Natural killer cell (primary cell): Measurements from ENCODE around the gene RNASET2. TPM values are rescaled to one million over a fixed set of nuclear protein-coding genes. Genes with fewer than 3 reads are reported as not detected.
A peak's percentile ranks its signal among the peaks of the same experiment; 100 is the strongest.

Source experiments
- ATAC-seq, 3 donors: fragments of 150-1000 bp in 2 of 3; fragments of 200-7000 bp in 1 of 3; cut with Tn5 transposase; 1 replicate in 1 of 3; 2 replicates in 2 of 3; pipeline ENCODE4 v1.10.0; 2021; ENCODE audit warnings: mild to moderate bottlenecking in 2 of 3, moderate library complexity in 2 of 3
- DNase-seq, 2 donors: peaks; one replicate each; pipeline versions ENCODE4 v3.0.0 to v3.0.0-alpha.2; 2013 to 2021; ENCODE audit warnings: mixed read lengths in 1 of 2
- H3K27ac ChIP-seq: one replicate; pipeline ENCODE4 v1.5.1; 2013; ENCODE audit warnings: mild to moderate bottlenecking, low read length
- H3K27me3 ChIP-seq: one replicate; pipeline ENCODE4 v1.6.1; 2013; ENCODE audit warnings: low read length; ENCODE audit not compliant: control insufficient read depth, insufficient read depth
- H3K36me3 ChIP-seq: one replicate; pipeline ENCODE4 v1.6.1; 2013; ENCODE audit warnings: low read length; ENCODE audit not compliant: control insufficient read depth, insufficient read depth
- H3K4me1 ChIP-seq: one replicate; pipeline ENCODE4 v1.6.1; 2013; ENCODE audit warnings: low read length; ENCODE audit not compliant: control insufficient read depth, insufficient read depth
- H3K4me3 ChIP-seq: one replicate; pipeline ENCODE4 v1.5.1; 2013; ENCODE audit warnings: low read length
- H3K9me3 ChIP-seq: one replicate; pipeline ENCODE4 v1.6.1; 2013; ENCODE audit warnings: low read length; ENCODE audit not compliant: control insufficient read depth, insufficient read depth
- H3K27ac Mint-ChIP-seq, 2 donors: one replicate each; pipeline ENCODE4 v1.8.0; 2022; ENCODE audit warnings: mild to moderate bottlenecking in 2 of 2, mixed read lengths in 2 of 2, moderate library complexity in 1 of 2
- H3K27me3 Mint-ChIP-seq, 2 donors: one replicate each; pipeline ENCODE4 v1.8.0; 2022; ENCODE audit warnings: low read depth in 2 of 2, mixed read lengths in 2 of 2
- H3K36me3 Mint-ChIP-seq: one replicate; pipeline ENCODE4 v1.8.0; 2022; ENCODE audit warnings: mixed read lengths
- H3K4me1 Mint-ChIP-seq, 2 donors: one replicate each; pipeline ENCODE4 v1.8.0; 2022; ENCODE audit warnings: mixed read lengths in 2 of 2
- H3K4me3 Mint-ChIP-seq: one replicate; pipeline ENCODE4 v1.8.0; 2022; ENCODE audit warnings: mild to moderate bottlenecking, moderate library complexity, mixed read lengths
- H3K9me3 Mint-ChIP-seq, 2 donors: one replicate each; pipeline ENCODE4 v1.8.0; 2022; ENCODE audit warnings: mixed read lengths in 2 of 2
- WGBS: methylation state at CpG from one replicate; pipeline ENCODE4 v1.1.7; 2013; ENCODE audit warnings: missing lambda C conversion rate; ENCODE audit not compliant: insufficient coverage; 5-methylcytosine and 5-hydroxymethylcytosine counted together
- intact Hi-C: fragments of 100-400 bp; cut with micrococcal nuclease; formaldehyde crosslinking; loops from one replicate; pipeline ENCODE4 v1.14.2; 2022
- total RNA-seq, 4 donors: library from RNA; stranded (reverse); fragments of 120-200 nt in 1 of 4; gene quantifications; one replicate each; pipeline versions ENCODE4 v1.2.3 to v1.2.4, GENCODE V29; 2013 to 2022
- TF ChIP-seq, protein P1 (sequence below): fragments of 200-600 bp; IDR thresholded peaks from one replicate; pipeline ENCODE4 v1.8.0; 2022; ENCODE audit warnings: antibody characterized with exemption

RNASET2 gene
- total RNA-seq, 3 donors from 2014 or later (not counting 1 experiment from before 2014, with no cell fraction given), result 65.1 to 106 (median 84.5) TPM

DNA sequence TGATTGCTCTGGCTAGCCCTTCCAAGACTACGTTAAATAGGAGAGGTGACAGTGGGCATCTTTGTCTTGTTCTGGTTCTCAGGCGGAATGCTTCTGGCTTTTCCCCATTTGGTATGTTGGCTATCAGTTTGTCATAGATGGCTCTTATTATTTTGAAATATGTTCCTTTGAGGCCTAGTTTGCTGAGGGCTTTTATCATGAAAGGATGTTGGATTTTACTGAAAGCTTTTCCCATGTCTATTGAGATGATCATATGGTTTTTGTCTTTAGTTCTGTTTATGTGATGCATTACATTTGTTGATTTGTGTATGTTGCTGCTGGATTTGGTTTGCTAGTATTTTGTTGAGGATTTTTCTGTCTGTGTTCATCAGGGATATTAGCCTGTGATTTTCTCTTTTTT, 9.9 kb upstream of the RNASET2 start:
- Histone ChIP-seq H3K9me3 (no peaks in the 10 kb centered on the region), H3K27me3 (no peaks in the 10 kb centered on the region), H3K36me3 (no peaks in the 10 kb centered on the region), H3K27ac (no peak overlapping the region), H3K4me3 (no peak overlapping the region), H3K4me1 (peaks cover 5% of the 10 kb centered on the region)
- no peaks in the 10 kb centered on the region for H3K36me3 Mint-ChIP-seq
- TF ChIP-seq, protein P1, sequence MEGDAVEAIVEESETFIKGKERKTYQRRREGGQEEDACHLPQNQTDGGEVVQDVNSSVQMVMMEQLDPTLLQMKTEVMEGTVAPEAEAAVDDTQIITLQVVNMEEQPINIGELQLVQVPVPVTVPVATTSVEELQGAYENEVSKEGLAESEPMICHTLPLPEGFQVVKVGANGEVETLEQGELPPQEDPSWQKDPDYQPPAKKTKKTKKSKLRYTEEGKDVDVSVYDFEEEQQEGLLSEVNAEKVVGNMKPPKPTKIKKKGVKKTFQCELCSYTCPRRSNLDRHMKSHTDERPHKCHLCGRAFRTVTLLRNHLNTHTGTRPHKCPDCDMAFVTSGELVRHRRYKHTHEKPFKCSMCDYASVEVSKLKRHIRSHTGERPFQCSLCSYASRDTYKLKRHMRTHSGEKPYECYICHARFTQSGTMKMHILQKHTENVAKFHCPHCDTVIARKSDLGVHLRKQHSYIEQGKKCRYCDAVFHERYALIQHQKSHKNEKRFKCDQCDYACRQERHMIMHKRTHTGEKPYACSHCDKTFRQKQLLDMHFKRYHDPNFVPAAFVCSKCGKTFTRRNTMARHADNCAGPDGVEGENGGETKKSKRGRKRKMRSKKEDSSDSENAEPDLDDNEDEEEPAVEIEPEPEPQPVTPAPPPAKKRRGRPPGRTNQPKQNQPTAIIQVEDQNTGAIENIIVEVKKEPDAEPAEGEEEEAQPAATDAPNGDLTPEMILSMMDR, result no peak
- peaks cover 10 to 12% of the 10 kb centered on the region in 2 donors for H3K4me1 Mint-ChIP-seq
- ATAC-seq (no peak), DNase-seq (no peak)
- H3K9me3 Mint-ChIP-seq, result no peaks in the 10 kb centered on the region
- H3K27ac Mint-ChIP-seq, result no peak overlapping the region
- no peak overlapping the region for H3K4me3 Mint-ChIP-seq
- H3K27me3 Mint-ChIP-seq, result no peaks in the 10 kb centered on the region
- intact Hi-C loops, result no loop called here
- WGBS, result 97% methylated on average over 2 of the region's 2 CpGs

DNA sequence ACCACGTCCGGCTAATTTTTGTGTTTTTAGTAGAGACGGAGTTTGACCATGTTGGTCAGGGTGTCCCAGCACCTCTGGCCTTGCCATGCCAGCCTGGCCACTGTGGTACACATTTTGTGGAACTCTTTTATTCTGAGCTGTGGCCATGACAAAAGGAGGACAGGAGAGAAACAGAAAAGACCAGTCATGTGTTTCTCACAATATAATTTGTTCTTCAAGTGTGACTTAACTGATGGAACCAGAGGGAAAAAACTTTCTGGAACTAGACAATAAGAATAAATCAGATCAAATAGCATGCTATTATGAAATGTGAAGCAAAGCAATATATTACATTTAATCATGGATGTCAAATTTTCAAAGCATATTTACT, 4.2 kb upstream of the RNASET2 start:
- H3K36me3 Mint-ChIP-seq, result no peaks in the 10 kb centered on the region

DNA sequence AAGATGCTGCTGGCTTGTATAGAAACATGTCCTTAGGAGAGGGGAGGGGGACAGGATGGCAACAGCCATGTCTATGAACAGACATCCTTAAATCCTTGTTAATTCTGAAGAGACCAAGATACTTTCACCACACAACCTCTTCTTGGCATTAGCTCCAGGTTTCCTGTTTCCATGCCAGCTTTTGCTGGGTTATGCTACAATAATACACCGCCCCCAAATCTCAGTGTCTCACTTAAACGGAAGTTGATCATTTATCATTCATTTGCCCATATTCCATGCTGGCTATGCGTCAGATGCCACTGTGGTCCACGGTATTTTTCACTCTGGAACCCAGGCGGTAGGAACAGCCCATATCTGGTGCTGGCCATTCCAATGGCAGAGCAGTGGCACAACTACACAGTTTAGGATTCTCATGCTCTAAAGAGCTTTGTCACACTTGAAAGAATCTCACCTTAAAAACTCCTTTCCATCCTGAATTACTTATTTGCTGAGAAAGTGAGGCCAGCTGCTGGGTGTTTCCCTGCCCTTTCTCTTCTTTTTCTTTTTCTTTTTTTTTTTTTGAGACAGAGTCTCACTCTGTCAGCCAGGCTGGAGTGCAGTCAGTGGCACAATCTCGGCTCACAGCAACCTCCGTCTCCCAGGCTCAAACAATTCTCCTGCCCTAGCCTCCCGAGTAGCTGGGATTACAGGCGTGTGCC, 3.7 kb upstream of the RNASET2 start:
- intact Hi-C loops, result loop anchor here (5.0 kb wide), 1 partner anchor 333 kb away; the partner anchor contains the start of gene RPS6KA2
- 83% methylated on average over 9 of the region's 9 CpGs for WGBS
- H3K27ac Mint-ChIP-seq, result peak overlapping the region; percentile 89 to 93
- peaks cover 43 to 49% of the 10 kb centered on the region in 2 donors for H3K4me1 Mint-ChIP-seq
- no peaks in the 10 kb centered on the region for H3K27me3 Mint-ChIP-seq
- ATAC-seq (no peak), DNase-seq (no peak)
- no peaks in the 10 kb centered on the region for H3K9me3 Mint-ChIP-seq
- TF ChIP-seq, protein P1, result no peak
- Histone ChIP-seq H3K9me3 (no peaks in the 10 kb centered on the region), H3K27ac (peak overlapping the region; percentile 95), H3K36me3 (no peaks in the 10 kb centered on the region), H3K4me3 (no peak overlapping the region), H3K4me1 (peaks cover 41% of the 10 kb centered on the region), H3K27me3 (no peaks in the 10 kb centered on the region)
- H3K4me3 Mint-ChIP-seq, result peak overlapping the region; percentile 86
- no peaks in the 10 kb centered on the region for H3K36me3 Mint-ChIP-seq

More for the DNA sequence above, 4.2 kb upstream of the RNASET2 start:
- WGBS, result 86% methylated on average over 3 of the region's 3 CpGs
- Mint-ChIP-seq H3K4me3 (peak overlapping the region; percentile 86), H3K9me3 (no peaks in the 10 kb centered on the region), H3K27ac (peak overlapping the region; percentile 89 to 93), H3K4me1 (peaks cover 37 to 44% of the 10 kb centered on the region in 2 donors), H3K27me3 (no peaks in the 10 kb centered on the region)
- DNase-seq (no peak), ATAC-seq (no peak)
- H3K27ac ChIP-seq, result no peak overlapping the region
- no peaks in the 10 kb centered on the region for H3K27me3 ChIP-seq
- intact Hi-C loops, result no loop called here
- no peaks in the 10 kb centered on the region for H3K9me3 ChIP-seq
- H3K4me1 ChIP-seq, result peaks cover 36% of the 10 kb centered on the region
- no peak overlapping the region for H3K4me3 ChIP-seq
- H3K36me3 ChIP-seq, result no peaks in the 10 kb centered on the region
- TF ChIP-seq, protein P1, result no peak
